Memory B cell (primary cell): Measurements from ENCODE around the gene TSPAN11.

Source experiments
- ATAC-seq: fragments of 150-1000 bp; cut with Tn5 transposase; 2 replicates; pipeline ENCODE4 v1.10.0; 2021; ENCODE audit warnings: low read depth, mild to moderate bottlenecking, moderate library complexity
- DNase-seq, 2 donors: peaks; one replicate each; pipeline ENCODE4 v3.0.0; 2022; ENCODE audit warnings: low spot score in 2 of 2
- H3K27ac Mint-ChIP-seq: one replicate; pipeline ENCODE4 v1.8.0; 2022; ENCODE audit warnings: mild to moderate bottlenecking, moderate library complexity, mixed read lengths
- H3K27me3 Mint-ChIP-seq: one replicate; pipeline ENCODE4 v1.8.0; 2022; ENCODE audit warnings: mixed read lengths
- H3K36me3 Mint-ChIP-seq: one replicate; pipeline ENCODE4 v1.8.0; 2022; ENCODE audit warnings: mild to moderate bottlenecking, mixed read lengths
- H3K4me1 Mint-ChIP-seq: one replicate; pipeline ENCODE4 v1.8.0; 2022; ENCODE audit warnings: mixed read lengths
- H3K4me3 Mint-ChIP-seq: one replicate; pipeline ENCODE4 v1.8.0; 2022; ENCODE audit warnings: mild to moderate bottlenecking, moderate library complexity, mixed read lengths
- H3K9me3 Mint-ChIP-seq: one replicate; pipeline ENCODE4 v1.8.0; 2022; ENCODE audit warnings: mixed read lengths

TSPAN11 gene

DNA sequence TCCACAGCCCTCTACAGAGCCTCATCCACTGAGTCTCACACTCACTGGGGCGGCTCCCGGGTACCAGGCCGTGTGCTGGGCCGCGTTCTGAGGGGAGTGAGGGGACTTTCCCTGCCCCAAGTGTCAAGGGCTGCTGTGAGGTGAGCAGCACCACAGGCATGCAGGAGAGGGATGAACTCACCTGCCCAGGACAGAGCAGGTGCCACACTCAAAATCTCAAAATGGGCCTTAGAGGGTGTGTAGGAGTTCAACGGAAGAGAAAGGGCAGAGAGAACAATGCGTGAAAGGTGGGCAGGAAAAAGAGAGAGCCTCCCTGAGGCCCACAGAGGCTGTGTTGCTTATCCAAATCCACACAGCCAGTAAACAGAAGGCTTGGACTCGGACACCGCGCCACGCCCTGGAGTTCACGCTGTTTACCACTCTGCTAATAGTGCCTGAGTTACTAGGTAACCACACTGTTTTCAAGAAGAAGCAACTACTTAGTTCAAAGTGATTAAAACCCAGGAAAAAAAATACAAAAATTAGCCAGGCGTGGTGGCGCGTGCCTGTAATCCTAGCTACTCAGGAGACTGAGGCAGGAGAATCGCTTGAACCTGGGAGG is 32.7 kb downstream of the TSPAN11 start:
- Mint-ChIP-seq H3K4me1 (peaks cover 2% of the 10 kb centered on the region), H3K27me3 (peaks cover 5% of the 10 kb centered on the region), H3K36me3 (no peaks in the 10 kb centered on the region), H3K27ac (no peak overlapping the region), H3K9me3 (peaks cover 1% of the 10 kb centered on the region), H3K4me3 (no peak overlapping the region)
- DNase-seq (no peak), ATAC-seq (no peak)

DNA sequence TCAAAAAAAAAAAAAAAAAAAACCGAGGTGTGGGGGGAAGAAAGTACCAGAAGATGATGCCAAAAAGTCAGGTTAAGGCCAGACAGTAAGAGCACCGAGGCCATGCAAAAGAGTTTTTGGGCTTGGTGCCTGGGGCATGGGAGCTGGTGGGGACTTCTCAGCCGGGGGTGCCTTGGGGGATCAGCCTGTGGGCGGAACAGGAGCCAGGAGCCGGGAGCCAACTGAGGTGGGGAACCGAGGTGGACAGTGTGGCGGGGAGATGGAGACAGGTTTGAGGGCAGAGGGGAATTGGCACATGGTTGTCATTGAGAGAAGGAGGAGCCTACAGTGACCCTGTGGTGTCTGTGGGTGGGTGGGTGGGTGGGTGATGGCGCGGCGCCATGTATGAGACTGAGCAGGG is 33.2 kb downstream of the TSPAN11 start:
- H3K27ac Mint-ChIP-seq: no peak overlapping the region
- H3K9me3 Mint-ChIP-seq: peaks cover 1% of the 10 kb centered on the region
- ATAC-seq: no peak
- peaks cover 4% of the 10 kb centered on the region for H3K4me1 Mint-ChIP-seq
- no peak for DNase-seq
- no peak overlapping the region for H3K4me3 Mint-ChIP-seq
- H3K27me3 Mint-ChIP-seq: peaks cover 8% of the 10 kb centered on the region
- no peaks in the 10 kb centered on the region for H3K36me3 Mint-ChIP-seq

DNA sequence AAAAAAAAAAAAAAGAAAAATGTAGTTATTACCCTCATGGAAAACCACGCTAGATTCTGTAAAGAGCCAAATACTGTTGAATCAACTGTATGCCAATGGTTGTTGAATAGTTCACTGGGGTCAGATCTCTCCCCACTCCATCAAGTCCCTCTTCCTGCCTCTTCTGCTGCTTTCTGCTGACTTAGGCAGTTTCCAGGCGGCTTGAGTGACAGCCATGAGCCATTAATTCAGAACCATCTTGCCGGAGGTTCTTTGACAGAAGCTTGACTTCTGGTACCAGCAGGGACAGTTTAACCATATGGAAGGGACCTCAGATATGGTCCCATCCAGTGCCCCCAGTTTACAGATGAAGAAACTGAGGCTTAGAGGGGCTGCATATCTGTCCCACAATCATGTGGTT is 34.5 kb downstream of the TSPAN11 start:
- Mint-ChIP-seq H3K9me3 (no peaks in the 10 kb centered on the region), H3K4me3 (no peak overlapping the region), H3K36me3 (no peaks in the 10 kb centered on the region), H3K27me3 (peaks cover 9% of the 10 kb centered on the region), H3K27ac (no peak overlapping the region), H3K4me1 (peaks cover 4% of the 10 kb centered on the region)
- DNase-seq: no peak
- ATAC-seq: no peak

DNA sequence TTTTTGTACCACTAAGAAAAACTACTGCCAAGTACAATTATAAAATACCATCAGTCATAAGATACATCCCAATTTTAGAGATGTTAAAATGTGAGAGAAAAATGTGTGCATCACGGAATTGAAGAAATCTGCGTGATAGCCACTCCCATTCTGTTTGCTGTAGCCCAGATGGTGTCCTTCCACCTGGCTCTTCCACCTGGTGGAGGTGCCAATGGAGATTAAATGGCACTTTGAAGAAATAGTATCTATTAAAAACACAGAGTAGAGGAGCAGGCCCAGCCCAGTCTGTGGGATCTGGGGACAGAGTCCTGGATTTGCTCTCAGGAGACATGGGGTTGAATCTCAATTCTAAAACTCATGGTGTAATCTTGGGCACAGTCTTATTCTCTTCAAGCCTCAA is 35.5 kb downstream of the TSPAN11 start:
- Mint-ChIP-seq H3K4me3 (no peak overlapping the region), H3K36me3 (no peaks in the 10 kb centered on the region), H3K9me3 (no peaks in the 10 kb centered on the region), H3K27ac (no peak overlapping the region), H3K4me1 (peaks cover 4% of the 10 kb centered on the region), H3K27me3 (peaks cover 9% of the 10 kb centered on the region)
- DNase-seq (no peak), ATAC-seq (no peak)

DNA sequence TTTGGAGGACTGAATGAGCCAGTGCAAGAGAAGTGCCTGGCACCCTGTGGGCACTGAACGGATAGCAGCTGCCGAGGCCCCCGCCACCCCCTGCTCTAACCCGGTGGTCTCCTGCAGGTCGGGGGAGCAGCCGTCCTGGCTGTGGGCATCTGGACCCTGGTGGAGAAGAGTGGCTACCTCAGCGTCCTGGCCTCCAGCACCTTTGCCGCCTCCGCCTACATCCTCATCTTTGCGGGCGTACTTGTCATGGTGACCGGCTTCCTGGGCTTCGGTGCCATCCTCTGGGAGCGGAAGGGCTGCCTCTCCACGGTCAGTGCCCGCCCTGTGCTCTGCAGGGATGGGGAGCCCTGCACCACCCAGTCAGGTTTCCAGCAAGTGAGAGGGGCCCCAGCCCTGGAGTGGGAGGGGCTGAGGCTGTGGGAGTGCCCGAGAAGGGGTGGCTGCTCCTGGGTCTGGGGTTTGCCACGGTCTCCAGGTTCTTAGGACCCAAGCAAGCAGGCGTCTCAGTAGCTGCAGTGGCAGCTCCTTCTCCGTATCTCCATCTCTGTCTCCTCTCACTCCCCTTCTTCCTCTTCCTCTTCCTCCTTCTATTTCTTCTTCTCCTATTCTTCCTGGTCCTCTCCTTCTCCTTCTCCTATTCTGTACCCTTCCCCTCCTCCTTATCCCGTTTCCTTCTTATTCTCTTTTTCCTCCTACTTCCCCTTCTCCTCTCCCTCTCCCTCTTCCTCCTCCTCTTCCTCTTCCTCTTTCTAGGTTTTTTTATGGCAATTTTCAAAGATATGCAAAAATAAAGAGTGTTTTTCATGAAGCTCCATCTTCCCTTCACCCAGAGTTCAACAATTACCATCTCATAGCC is 37.4 kb downstream of the TSPAN11 start:
- ATAC-seq: no peak
- no peak for DNase-seq
- no peak overlapping the region for H3K4me3 Mint-ChIP-seq
- peaks cover 4% of the 10 kb centered on the region for H3K4me1 Mint-ChIP-seq
- no peaks in the 10 kb centered on the region for H3K36me3 Mint-ChIP-seq
- H3K9me3 Mint-ChIP-seq: no peaks in the 10 kb centered on the region
- no peak overlapping the region for H3K27ac Mint-ChIP-seq
- peaks cover 6% of the 10 kb centered on the region for H3K27me3 Mint-ChIP-seq

DNA sequence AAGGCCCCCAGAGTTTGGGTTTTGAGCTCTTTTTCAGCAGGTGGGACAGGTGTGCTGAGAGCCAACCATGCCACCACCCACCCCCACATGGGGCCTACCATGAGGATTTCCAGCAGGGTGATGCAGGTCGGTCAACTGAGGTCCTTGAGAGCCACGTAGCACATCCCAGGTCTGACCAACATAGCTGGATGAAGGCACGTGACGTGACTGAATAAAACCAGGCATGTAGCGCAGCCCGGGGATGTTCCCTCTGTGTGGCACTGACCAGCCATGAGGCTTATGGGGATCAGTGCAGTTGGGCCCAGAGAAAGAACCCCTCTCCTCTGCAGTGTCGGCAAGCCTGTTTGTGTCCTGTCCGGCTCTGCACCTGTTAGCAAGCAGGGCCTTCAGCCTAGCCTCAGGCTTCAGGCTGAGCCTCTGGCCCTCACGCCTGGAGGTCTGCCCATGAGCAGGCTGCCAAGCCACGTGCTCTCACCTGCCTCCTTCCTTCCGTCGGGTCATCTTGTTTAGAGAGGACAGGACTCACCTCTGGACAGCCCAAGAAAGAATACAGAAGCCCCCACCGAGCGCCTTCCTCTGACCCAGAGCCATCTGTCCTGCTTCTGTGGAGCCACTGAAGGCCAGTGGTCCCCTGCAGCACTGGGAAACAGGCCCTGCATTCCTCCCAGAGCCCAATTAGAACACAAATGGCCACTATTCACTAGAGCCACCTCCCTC is 38.5 kb downstream of the TSPAN11 start:
- ATAC-seq (no peak), DNase-seq (no peak)
- peaks cover 8% of the 10 kb centered on the region for H3K27me3 Mint-ChIP-seq
- H3K36me3 Mint-ChIP-seq: no peaks in the 10 kb centered on the region
- H3K4me1 Mint-ChIP-seq: peaks cover 4% of the 10 kb centered on the region
- no peak overlapping the region for H3K27ac Mint-ChIP-seq
- H3K4me3 Mint-ChIP-seq: no peak overlapping the region
- H3K9me3 Mint-ChIP-seq: no peaks in the 10 kb centered on the region

DNA sequence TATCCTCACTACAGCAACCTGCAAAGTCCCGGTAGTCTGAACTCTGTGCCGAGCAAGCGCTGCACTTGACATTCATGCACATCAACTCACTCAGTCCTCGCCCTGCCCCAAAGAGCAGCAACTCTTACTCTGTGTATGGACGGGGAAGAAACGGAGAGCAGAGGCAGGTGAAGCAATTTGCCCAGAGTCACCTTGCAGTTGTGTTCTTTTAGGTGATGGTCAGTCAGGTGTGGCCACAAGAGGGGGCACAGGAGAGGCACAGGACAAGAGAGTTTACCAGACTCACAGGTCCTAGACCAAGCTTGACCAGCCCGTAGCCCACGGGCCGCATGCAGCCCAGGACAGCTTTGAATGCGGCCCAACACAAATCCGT is 39.1 kb downstream of the TSPAN11 start:
- Mint-ChIP-seq H3K27ac (no peak overlapping the region), H3K4me1 (peaks cover 4% of the 10 kb centered on the region), H3K9me3 (no peaks in the 10 kb centered on the region), H3K4me3 (no peak overlapping the region), H3K27me3 (peaks cover 11% of the 10 kb centered on the region), H3K36me3 (no peaks in the 10 kb centered on the region)
- ATAC-seq: no peak
- no peak for DNase-seq

DNA sequence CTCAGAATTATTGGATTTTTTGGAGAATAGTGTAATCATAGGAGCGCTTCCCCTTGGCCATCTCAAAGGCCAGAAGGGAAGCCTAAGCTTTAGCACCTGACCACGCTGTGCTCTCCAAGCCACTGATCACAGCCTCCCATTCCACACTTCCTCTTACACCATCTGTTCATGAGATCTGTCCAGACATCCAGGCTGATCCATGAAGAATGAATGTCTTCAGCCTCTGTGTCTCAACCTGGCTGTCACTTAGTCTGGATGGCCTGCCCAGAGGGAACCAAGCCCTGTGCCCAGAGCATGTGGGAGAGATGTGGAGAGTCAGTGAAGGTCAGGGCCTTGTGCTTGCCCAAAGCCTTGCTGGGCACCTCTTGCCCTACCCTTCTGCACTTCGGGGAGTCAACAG is 40.5 kb downstream of the TSPAN11 start:
- Mint-ChIP-seq H3K27ac (no peak overlapping the region), H3K36me3 (no peaks in the 10 kb centered on the region)
- no peak for DNase-seq

DNA sequence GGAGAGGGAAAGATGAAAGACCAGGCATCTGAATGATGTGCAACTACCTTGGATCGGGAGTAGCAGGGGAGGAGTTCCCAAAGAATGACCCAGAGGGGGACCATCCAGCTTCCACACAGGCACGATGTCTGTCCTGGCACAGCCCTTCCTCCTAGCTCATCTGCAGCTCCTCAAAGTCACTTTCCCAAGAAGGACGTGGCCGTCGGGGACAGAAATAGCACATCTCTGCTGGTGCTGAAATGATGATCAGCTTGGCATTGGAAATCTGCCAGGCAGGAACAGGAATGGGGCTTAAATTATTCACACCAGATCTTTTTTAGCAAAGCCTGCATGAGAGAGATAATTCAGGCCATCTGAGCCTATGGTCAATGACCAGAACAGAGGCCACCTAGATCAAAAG is 41.7 kb downstream of the TSPAN11 start:
- H3K4me1 Mint-ChIP-seq: peaks cover 4% of the 10 kb centered on the region
- no peak overlapping the region for H3K4me3 Mint-ChIP-seq
- no peak for ATAC-seq

More for the DNA sequence above, 40.5 kb downstream of the TSPAN11 start:
- Mint-ChIP-seq H3K4me3 (no peak overlapping the region), H3K4me1 (peaks cover 4% of the 10 kb centered on the region), H3K27me3 (peaks cover 13% of the 10 kb centered on the region), H3K9me3 (no peaks in the 10 kb centered on the region)
- ATAC-seq: no peak

DNA sequence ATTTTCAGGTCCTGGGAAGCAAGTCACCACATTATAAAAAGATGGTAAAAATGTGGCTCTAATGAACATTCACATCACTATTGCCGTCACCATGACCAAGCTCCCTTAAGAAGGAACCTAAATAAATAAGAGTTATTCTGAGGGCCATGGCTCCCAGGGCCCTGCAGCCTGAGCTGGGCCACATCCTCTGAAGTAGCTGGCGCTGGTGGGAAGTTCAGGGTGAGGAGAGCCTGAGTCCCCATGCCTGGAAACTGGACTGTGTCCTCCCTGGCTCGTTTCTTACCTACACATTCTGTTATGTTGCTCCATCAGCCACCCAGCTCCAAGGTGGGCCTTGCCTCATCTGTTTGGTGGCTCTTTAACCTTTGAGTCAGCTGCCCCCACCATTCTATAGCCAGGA is 42.5 kb downstream of the TSPAN11 start:
- Mint-ChIP-seq H3K9me3 (no peaks in the 10 kb centered on the region), H3K4me1 (peaks cover 4% of the 10 kb centered on the region), H3K27ac (no peak overlapping the region), H3K27me3 (peaks cover 19% of the 10 kb centered on the region), H3K4me3 (no peak overlapping the region), H3K36me3 (no peaks in the 10 kb centered on the region)
- ATAC-seq (no peak), DNase-seq (no peak)

More for the DNA sequence above, 41.7 kb downstream of the TSPAN11 start:
- Mint-ChIP-seq H3K27me3 (peaks cover 19% of the 10 kb centered on the region), H3K36me3 (no peaks in the 10 kb centered on the region), H3K9me3 (no peaks in the 10 kb centered on the region), H3K27ac (no peak overlapping the region)
- no peak for DNase-seq

DNA sequence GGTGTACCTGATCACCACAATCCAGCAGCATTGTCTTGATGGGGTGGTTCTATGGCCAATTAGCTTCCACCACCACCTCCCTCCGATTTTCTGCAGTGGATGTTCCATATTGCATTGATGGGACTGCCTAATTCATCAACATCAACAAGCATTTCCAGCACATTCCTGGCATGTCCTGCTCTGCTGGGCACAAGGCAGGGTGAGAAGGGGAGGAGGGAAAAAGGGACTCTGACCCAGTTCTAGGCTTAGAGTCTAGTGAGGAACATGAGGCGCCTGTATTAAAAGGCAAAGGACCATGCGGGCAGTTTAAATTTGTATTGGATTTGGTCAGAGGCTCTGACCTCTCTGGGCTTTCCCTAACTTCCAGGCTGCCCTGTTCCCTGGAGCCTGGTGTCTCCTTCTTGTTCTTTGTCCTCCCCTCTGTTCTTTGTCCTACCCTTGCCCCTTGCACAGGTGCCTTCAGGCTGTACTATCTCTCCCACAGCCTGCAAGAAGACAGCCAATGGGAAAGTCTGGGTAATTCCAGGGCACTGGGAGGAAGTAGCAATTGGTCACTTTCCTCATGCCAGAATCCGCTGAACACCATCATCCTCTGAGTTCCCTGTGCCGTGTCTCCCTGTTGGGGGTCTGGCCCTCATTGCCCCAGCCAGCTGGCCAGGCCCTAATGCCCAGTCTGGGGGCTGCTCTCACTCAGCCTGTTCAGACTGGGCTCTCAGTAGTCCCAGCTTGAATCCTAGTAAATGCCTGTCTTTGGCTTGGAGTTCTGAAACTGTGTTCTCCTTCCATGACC is 43.3 kb downstream of the TSPAN11 start:
- H3K27ac Mint-ChIP-seq: no peak overlapping the region
- ATAC-seq: no peak
- no peak for DNase-seq
- no peaks in the 10 kb centered on the region for H3K36me3 Mint-ChIP-seq
- H3K27me3 Mint-ChIP-seq: peaks cover 15% of the 10 kb centered on the region
- H3K4me3 Mint-ChIP-seq: no peak overlapping the region
- H3K9me3 Mint-ChIP-seq: no peaks in the 10 kb centered on the region
- H3K4me1 Mint-ChIP-seq: no peaks in the 10 kb centered on the region

DNA sequence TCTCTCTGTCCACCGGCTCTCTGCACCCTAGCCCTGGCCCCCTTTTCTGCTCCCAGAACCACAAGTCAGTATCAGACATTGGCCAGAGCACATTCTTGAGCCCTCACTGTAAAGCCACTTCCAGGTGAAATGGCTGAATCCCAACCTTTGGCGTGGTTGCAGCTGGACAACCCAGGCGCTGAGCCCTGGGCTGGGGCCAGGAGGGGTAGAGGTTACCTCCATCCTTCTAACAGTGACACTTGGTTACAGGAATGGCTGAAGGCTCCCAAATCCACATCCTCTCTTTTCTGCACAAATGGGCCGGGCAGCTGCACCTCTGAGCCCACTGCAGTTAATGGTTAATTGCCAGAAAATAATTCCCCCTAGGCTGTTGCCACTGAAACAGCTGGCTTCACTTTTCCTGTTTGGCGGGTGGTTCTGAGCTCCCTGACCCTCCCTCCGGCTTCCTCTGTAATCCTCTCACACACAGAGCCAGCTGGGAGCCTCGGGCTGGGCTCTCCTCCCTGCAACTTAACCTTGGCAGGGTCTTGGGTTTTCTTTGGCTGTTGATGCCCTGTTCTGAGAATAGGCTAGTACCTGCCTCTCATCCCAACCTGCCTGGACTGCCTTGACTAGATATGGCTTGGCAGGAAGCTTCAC is 44.1 kb downstream of the TSPAN11 start:
- H3K4me1 Mint-ChIP-seq: no peaks in the 10 kb centered on the region
- DNase-seq: no peak
- no peaks in the 10 kb centered on the region for H3K36me3 Mint-ChIP-seq
- H3K27ac Mint-ChIP-seq: no peak overlapping the region
- H3K4me3 Mint-ChIP-seq: no peak overlapping the region
- H3K27me3 Mint-ChIP-seq: peaks cover 15% of the 10 kb centered on the region
- no peak for ATAC-seq
- H3K9me3 Mint-ChIP-seq: no peaks in the 10 kb centered on the region

DNA sequence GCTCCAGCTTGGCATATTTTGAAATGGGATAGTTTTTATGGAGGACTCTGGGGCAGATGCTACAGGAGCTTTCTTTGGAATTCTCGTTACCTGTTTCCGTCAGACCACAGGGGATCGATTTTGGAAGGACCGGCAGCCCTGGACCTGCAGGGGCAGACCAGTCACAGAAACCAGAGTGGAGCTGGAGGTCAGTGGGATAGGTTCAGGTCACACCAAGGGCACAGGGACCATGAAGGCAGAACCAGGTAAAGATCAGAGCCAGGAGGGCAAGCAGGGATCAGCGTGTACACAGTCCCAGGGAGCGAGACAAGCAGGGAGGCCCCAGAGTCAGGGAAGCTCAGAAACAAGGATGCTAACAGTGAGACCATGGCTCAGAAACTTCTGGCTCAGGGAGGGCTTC is 45.5 kb downstream of the TSPAN11 start:
- Mint-ChIP-seq H3K4me3 (no peak overlapping the region), H3K27me3 (peaks cover 13% of the 10 kb centered on the region), H3K27ac (no peak overlapping the region), H3K9me3 (no peaks in the 10 kb centered on the region), H3K4me1 (no peaks in the 10 kb centered on the region), H3K36me3 (no peaks in the 10 kb centered on the region)
- DNase-seq: no peak
- ATAC-seq: no peak
